PFSK-1 (cell line): ENCODE data around the gene GON4L.
A peak's percentile ranks its signal among the peaks of the same experiment; 100 is the strongest.

ENCODE experiments used
- FOXP2 ChIP-seq: optimal IDR thresholded peaks from 2 replicates; pipeline ENCODE3; 2011; ENCODE audit warnings: borderline replicate concordance, control low read depth, inconsistent platforms; ENCODE audit not compliant: insufficient read depth; ENCODE audit errors: extremely low read length, extremely low read depth
- POLR2AphosphoS5 ChIP-seq: IDR thresholded peaks from 2 replicates; pipeline ENCODE4 v1.6.1; 2012; ENCODE audit warnings: low read depth, mild to moderate bottlenecking, control low read depth, low read length, moderate library complexity
- REST ChIP-seq, 2 experiments: IDR thresholded peaks; 2 replicates each; pipeline versions ENCODE4 v1.6.1 to v1.8.0; 2011 to 2012; ENCODE audit warnings: low read depth in 2 of 2, low read length in 2 of 2, control low read depth in 1 of 2, inconsistent platforms in 1 of 2, mild to moderate bottlenecking in 1 of 2, moderate library complexity in 1 of 2; ENCODE audit not compliant: insufficient read depth in 1 of 2
- SIN3A ChIP-seq: IDR thresholded peaks from 2 replicates; pipeline ENCODE4 v1.6.1; 2012; ENCODE audit warnings: mild to moderate bottlenecking, low read length, moderate library complexity, borderline replicate concordance; ENCODE audit not compliant: insufficient read depth
- TAF1 ChIP-seq: IDR thresholded peaks from 2 replicates; pipeline ENCODE4 v1.6.1; 2012; ENCODE audit warnings: low read length, control low read depth, borderline replicate concordance; ENCODE audit not compliant: insufficient read depth

The GON4L gene

GRCh38 chr1:155860970-155861510 is 4.0 kb upstream of the GON4L start:
- TF ChIP-seq REST (IDR thresholded peaks at IDR 0.05; ENCODE audit: insufficient read depth in 1 of 2, low read depth in 2 of 2, low read length in 2 of 2): no peak
- TF ChIP-seq FOXP2: no peak

- no peak for TF ChIP-seq POLR2AphosphoS5
- TF ChIP-seq FOXP2: no peak
- no peak for TF ChIP-seq TAF1
- no peak for TF ChIP-seq REST (IDR thresholded peaks at IDR 0.05; ENCODE audit: insufficient read depth in 1 of 2, low read depth in 2 of 2, low read length in 2 of 2)
- no peak for TF ChIP-seq SIN3A
These were observed 3.2 kb upstream of the GON4L start for GRCh38 chr1:155859881-155860871.

- TF ChIP-seq POLR2AphosphoS5 (peak; percentile 50; the same call in 1 of the 2 replicates), FOXP2 (no peak), REST (IDR thresholded peaks at IDR 0.05; ENCODE audit: insufficient read depth in 1 of 2, low read depth in 2 of 2, low read length in 2 of 2) (no peak), TAF1 (0 out of 2 replicates have a peak, but pooled peaks have one; percentile 40), SIN3A (no peak)
These were observed 2.3 kb upstream of the GON4L start, which contains the start of gene SYT11 for GRCh38 chr1:155859234-155859829. TSS of gene SYT11 (plus strand) at chr1:155859567. CDS start at chr1:155859762, 195 bp downstream.

GRCh38 chr1:155858800-155859233 is 1.8 kb upstream of the GON4L start:
- TF ChIP-seq TAF1: no peak
- TF ChIP-seq POLR2AphosphoS5: no peak
- TF ChIP-seq REST (IDR thresholded peaks at IDR 0.05; ENCODE audit: insufficient read depth in 1 of 2, low read depth in 2 of 2, low read length in 2 of 2): no peak
- no peak for TF ChIP-seq SIN3A
- TF ChIP-seq FOXP2: no peak
